Activated CD8-positive, alpha-beta memory T cell treated with anti-CD3 and anti-CD28 coated beads for 1 hour (primary cell): Measurements from ENCODE around the gene CRAT.

ENCODE experiments used
- DNase-seq, 2 donors: peaks; one replicate each; pipeline ENCODE4 v3.0.0-alpha.2; 2020; ENCODE audit warnings: low read depth in 1 of 2; ENCODE audit errors: extremely low read depth in 1 of 2

The CRAT gene

GRCh38 chr9:129111528-129112151, 1.0 kb upstream of the CRAT start:
- no peak for DNase-seq

GRCh38 chr9:129109952-129110739, 447 bp downstream of the CRAT start:
- no peak for DNase-seq

GRCh38 chr9:129109537-129109903, 1.1 kb downstream of the CRAT start:
- DNase-seq: no peak

- no peak for DNase-seq
These were observed 1.6 kb downstream of the CRAT start for GRCh38 chr9:129108805-129109536.

GRCh38 chr9:129108083-129108804, 2.3 kb downstream of the CRAT start:
- no peak for DNase-seq

DNA sequence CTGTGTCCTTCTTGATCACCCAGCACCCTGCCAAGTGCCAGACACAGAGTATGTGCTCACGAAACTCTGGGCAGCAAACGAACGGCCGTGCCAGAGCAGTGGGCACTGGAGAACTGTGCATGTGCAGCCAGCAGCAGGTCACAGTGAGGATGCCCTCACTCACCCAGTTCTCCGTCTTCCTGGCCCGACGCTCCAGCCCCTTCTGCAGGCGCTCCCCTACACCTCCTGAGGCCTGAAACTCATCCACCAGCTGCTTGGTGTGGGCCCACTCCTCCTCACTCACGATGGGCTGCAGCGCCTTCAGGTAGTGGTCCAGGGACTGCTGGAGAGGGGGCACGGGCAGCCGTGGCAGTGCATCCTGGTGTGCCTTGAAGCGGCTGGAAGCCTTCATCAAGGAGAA, 2.9 kb downstream of the CRAT start:
- DNase-seq: no peak

- DNase-seq: no peak
These were observed 4.5 kb downstream of the CRAT start for GRCh38 chr9:129105857-129106694.

GRCh38 chr9:129104051-129104450, 6.5 kb downstream of the CRAT start:
- no peak for DNase-seq

GRCh38 chr9:129103595-129103965, 7.0 kb downstream of the CRAT start:
- DNase-seq: no peak

DNA sequence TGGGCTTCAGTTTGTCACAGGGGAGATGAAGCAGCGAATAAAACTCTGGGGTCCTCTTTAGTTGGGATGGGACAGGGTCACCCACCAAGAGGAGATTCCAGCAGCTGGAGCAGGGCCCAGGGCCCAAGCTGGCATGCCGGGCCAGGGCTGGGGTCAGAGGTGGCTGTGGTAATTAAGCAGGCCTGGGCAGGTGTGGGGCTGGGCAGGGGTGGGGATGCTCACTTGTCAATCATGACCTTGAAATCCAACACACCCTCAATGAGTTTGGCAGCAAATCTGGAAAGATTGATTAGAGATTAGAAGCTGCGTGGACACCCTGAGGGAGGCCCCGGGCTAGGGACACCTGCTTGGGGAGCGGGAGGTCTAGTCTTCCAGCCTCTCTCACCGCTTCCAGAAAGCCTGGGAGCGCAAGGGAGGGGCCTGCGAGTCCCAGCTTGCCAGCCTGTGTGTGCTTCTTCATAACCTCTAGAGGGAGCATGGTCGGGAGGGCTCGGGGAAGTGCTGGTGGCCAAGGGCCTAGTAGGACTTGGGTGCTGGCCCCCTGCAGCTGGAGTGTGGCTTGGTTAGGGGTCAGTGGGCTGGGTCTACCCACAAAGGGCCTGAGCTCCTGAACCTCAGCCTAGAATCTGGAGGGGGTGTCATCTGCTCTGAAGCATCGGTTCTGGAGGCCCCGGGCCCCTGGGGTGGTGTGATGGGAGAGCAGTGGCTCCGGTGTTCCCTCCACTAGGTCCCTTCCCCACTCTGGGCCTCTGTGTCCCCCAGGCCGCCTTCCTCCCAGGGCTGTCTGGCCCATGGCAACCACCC, 7.6 kb downstream of the CRAT start:
- DNase-seq: no peak

DNA sequence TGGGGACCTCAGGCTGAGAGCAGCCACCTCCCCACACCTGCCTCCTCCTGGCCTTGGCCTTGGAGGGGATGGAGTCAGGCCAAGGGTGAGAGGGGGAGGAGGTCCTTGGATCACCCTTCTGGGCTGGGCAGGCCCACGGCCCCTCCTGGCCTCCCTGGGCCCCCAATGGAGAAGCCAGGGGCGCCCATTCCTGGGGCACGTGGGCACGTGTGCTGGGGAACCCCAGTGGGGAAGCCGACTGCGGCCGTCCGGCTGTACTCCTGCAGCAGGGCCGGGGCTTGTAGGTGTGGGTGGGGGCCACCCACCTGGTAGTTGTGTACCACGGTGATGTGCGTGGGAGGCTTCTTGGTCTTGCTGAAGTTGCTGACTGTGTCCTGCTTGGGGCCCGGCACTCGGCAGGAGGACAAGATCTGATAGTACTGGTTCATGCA, 8.5 kb downstream of the CRAT start:
- no peak for DNase-seq

DNA sequence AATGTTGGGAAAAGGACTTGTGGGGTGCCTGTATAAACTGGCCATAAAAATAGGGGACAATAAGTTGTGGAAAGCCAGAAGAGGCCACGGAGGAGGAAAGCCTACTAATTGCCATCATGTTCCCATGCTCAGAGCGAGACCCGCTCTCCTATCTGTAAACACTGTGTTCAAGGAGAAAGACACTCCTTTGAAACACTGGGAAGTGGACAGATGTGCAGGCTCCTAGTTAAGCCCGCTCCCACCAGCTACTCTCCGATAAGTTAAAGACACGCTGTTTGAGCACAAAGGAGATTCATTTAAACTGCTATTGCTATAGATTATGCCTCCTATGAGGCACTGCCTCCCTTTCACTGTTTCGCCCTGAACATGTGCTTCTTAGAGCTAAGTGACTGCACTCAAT, 9.3 kb downstream of the CRAT start:
- DNase-seq: no peak

DNA sequence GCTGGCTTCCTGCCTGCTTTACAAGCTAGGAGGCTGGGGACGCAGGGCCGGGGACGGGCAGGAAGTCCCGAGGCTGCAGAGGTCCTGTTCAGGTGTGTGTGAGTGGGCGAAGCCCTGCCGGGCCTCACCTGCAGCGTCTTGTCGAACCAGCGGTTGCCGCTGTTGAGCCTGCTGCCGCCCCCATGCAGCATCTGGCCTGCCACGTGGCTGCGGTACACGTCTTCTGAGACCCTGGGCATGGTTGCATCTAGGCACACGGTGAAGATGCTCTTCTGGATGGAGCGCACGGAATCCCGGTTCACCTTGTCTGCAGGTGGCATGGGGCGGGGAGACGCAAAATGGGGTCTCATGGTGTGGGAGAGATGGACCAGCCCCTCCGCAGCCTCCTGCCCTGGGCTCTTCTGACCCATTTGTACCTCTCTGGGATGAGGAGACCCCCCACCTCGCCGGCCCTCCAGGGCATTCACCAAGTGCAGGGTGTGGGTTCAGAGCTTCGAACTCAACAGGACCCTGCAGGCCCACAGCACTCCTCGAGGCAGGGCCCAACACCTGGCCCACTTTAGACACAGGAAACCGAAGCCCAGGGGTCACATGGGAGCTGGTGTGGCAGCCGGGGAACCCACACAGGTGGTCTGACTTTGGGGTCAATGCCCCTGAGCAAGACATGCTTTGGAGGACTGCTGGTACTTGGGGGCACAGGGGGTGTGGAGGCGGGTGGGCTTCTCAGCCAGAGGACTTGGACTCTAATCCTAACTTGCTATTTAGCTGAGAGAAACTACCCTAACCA, 10.0 kb downstream of the CRAT start:
- no peak for DNase-seq

- DNase-seq: no peak
These were observed 12.3 kb downstream of the CRAT start for GRCh38 chr9:129098328-129098727.

DNA sequence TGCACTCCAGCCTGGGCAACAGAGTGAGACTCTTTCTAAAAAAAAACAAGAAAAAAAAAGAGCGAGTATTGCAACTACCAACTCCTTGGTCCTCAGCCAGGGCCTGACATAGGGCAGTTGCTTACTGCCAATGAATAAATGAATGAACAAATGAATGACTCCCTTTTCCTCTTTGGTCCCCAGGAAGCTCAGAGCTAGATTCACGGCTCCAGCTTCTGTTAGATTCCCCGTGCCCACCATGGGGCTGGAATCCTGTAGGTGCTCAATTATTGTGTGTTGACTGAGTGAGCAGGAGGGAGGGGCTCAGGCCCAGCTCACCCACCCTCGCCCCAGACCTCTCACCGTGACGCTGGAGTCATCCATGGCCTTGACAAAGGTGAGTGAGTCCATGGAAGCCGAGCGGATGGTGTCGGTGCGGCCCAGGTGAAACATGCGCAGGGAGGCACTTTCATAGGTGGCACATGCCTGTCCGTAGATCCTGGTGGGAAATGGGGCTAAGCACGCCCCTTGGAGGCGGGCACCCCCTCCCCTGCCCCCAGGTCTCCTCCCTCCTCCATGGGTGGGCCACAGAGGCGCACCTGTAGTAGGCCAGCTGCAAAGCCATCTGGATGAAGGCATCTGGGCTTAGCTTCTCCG, 12.8 kb downstream of the CRAT start:
- DNase-seq: no peak

DNA sequence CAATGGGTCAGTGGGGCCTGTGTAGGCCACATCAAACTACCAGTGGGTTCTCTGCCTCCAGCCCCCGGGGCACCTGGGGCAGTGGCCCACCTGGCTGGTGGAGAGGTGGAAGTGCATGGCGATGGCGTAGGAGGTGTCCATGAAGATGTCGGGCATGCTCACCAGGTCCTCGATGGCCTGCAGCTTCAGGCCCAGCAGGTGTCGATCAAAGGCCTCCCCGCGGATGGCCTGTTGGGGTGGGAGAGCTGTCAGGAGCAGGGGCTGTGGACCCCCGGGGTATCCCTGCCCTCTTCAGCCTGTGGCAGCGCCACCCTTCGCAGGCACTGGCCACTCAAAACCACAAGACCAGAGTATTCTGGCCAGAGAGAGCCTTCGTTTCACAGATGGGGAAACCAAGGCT, 14.7 kb downstream of the CRAT start:
- DNase-seq: no peak

- no peak for DNase-seq
These were observed 15.4 kb downstream of the CRAT start for GRCh38 chr9:129095170-129095667.
